ENCODE results near the gene AURKA.

- TF ChIP-seq EP300 (IDR thresholded peaks at IDR 0.05; ENCODE audit: borderline replicate concordance) (no peak), RAD21 (IDR thresholded peaks at IDR 0.05; ENCODE audit: low read depth) (no peak), CEBPB (IDR thresholded peaks at IDR 0.05) (no peak), USF1 (IDR thresholded peaks at IDR 0.05) (no peak), REST (IDR thresholded peaks at IDR 0.05; ENCODE audit: low read depth) (no peak), TAF1 (IDR thresholded peaks at IDR 0.05; ENCODE audit: low read depth) (no peak), MAX (IDR thresholded peaks at IDR 0.05) (no peak), TEAD4 (IDR thresholded peaks at IDR 0.05) (no peak), FOXM1 (IDR thresholded peaks at IDR 0.05; ENCODE audit: borderline replicate concordance, low read depth) (no peak), YY1 (IDR thresholded peaks at IDR 0.05; ENCODE audit: low read depth) (no peak), NFIC (IDR thresholded peaks at IDR 0.05) (no peak), CREB1 (IDR thresholded peaks at IDR 0.05; ENCODE audit: low read depth) (no peak), TCF12 (IDR thresholded peaks at IDR 0.05; ENCODE audit: low read depth) (no peak)
These were observed 41.2 kb downstream of the AURKA start for GRCh38 chr20:56350842-56351241.

Measured in Ishikawa (cell line).